ENCODE data around the gene TMEM219.

- TF ChIP-seq CTCF (IDR thresholded peaks at IDR 0.05): no peak
- no peak for TF ChIP-seq POLR2A (IDR thresholded peaks at IDR 0.05)
Measured at GRCh38 chr16:30007378-30007895, 45.6 kb downstream of the TMEM219 start.
